ENCODE data around the gene FKBP2. TPM values are rescaled to one million over a fixed set of nuclear protein-coding genes. Genes with fewer than 3 reads are reported as not detected.

Gene FKBP2
- polyA plus RNA-seq, 10 donors: 35.2 to 56.4 (median 43.5) TPM

Other genes with a start within 250 kb of the FKBP2 start
- gene FLRT1, start 205.2 kb upstream of the FKBP2 start, polyA plus RNA-seq (ENCODE audit: insufficient read length in 10 of 10): 1 to 10 TPM; 1.7 to 6.9 (median 2.3) TPM
- gene MACROD1, start 75.0 kb upstream of the FKBP2 start, polyA plus RNA-seq (ENCODE audit: insufficient read length in 10 of 10): 10 to 100 TPM; 47.7 to 71.6 (median 53.2) TPM
- gene STIP1, start 54.9 kb upstream of the FKBP2 start, polyA plus RNA-seq (ENCODE audit: insufficient read length in 10 of 10): 100 to 1,000 TPM; 109 to 167 (median 134) TPM
- 10 to 100 TPM in 3 of 10 donors, 1 to 10 TPM in 7; 5.7 to 15.0 (median 8.2) TPM for gene FERMT3, start 34.4 kb upstream of the FKBP2 start, polyA plus RNA-seq (ENCODE audit: insufficient read length in 10 of 10)
- 10 to 100 TPM; 34.5 to 80.5 (median 64.2) TPM for gene TRPT1, start 14.9 kb upstream of the FKBP2 start, polyA plus RNA-seq (ENCODE audit: insufficient read length in 10 of 10)
- gene NUDT22, start 14.8 kb upstream of the FKBP2 start, polyA plus RNA-seq (ENCODE audit: insufficient read length in 10 of 10): 10 to 100 TPM; 12.0 to 21.5 (median 17.7) TPM
- 10 to 100 TPM; 46.2 to 64.2 (median 52.8) TPM for gene DNAJC4, start 10.5 kb upstream of the FKBP2 start, polyA plus RNA-seq (ENCODE audit: insufficient read length in 10 of 10)
- gene VEGFB, start 6.5 kb upstream of the FKBP2 start, polyA plus RNA-seq (ENCODE audit: insufficient read length in 10 of 10): 100 to 1,000 TPM in 5 of 10 donors, 10 to 100 TPM in 5; 90.4 to 116 (median 97.3) TPM
- gene PPP1R14B, start 5.8 kb downstream of the FKBP2 start, polyA plus RNA-seq (ENCODE audit: insufficient read length in 10 of 10): 100 to 1,000 TPM; 130 to 192 (median 172) TPM
- 10 to 100 TPM in 6 of 10 donors, 1 to 10 TPM in 4; 9.4 to 16.1 (median 11.0) TPM for gene PLCB3, start 10.4 kb downstream of the FKBP2 start, polyA plus RNA-seq (ENCODE audit: insufficient read length in 10 of 10)
- 10 to 100 TPM; 18.3 to 40.5 (median 27.2) TPM for gene BAD, start 43.6 kb downstream of the FKBP2 start, polyA plus RNA-seq (ENCODE audit: insufficient read length in 10 of 10)
- gene GPR137, start 44.8 kb downstream of the FKBP2 start, polyA plus RNA-seq (ENCODE audit: insufficient read length in 10 of 10): 10 to 100 TPM; 14.3 to 23.3 (median 18.2) TPM
- gene KCNK4, start 50.2 kb downstream of the FKBP2 start, polyA plus RNA-seq (ENCODE audit: insufficient read length in 10 of 10): not detected
- gene CATSPERZ, start 59.3 kb downstream of the FKBP2 start, polyA plus RNA-seq (ENCODE audit: insufficient read length in 10 of 10): under 1 TPM in 3 of 10 donors, not detected in 7; 0.23 to 0.54 (median 0.34) TPM
- gene ESRRA, start 64.4 kb downstream of the FKBP2 start, polyA plus RNA-seq (ENCODE audit: insufficient read length in 10 of 10): 10 to 100 TPM; 20.4 to 31.5 (median 24.5) TPM
- 100 to 1,000 TPM; 139 to 214 (median 173) TPM for gene TRMT112, start 76.5 kb downstream of the FKBP2 start, polyA plus RNA-seq (ENCODE audit: insufficient read length in 10 of 10)
- gene PRDX5, start 77.0 kb downstream of the FKBP2 start, polyA plus RNA-seq (ENCODE audit: insufficient read length in 10 of 10): 100 to 1,000 TPM; 109 to 184 (median 124) TPM
- gene CCDC88B, start 99.1 kb downstream of the FKBP2 start, polyA plus RNA-seq (ENCODE audit: insufficient read length in 10 of 10): 1 to 10 TPM; 2.2 to 7.6 (median 3.5) TPM
- gene RPS6KA4, start 118.1 kb downstream of the FKBP2 start, polyA plus RNA-seq (ENCODE audit: insufficient read length in 10 of 10): 10 to 100 TPM in 9 of 10 donors, 1 to 10 TPM in 1; 9.7 to 15.8 (median 12.3) TPM